Right ventricle myocardium superior (tissue), 1 donor: Measurements from ENCODE around the gene TMEM123. TPM values are rescaled to one million over a fixed set of nuclear protein-coding genes. Genes with fewer than 3 reads are reported as not detected.
"Not testable (repeated sequence)": the region's sequence is repeated elsewhere in the genome, so short reads cannot be mapped to it uniquely, and the experiment has no call there.

Source experiments
- ATAC-seq: fragments of 200-7000 bp; cut with Tn5 transposase; one replicate; pipeline ENCODE4 v1.9.1; 2020; ENCODE audit warnings: mild to moderate bottlenecking; ENCODE audit not compliant: poor library complexity
- DNase-seq: peaks from one replicate; pipeline ENCODE4 v3.0.0-alpha.2; 2020
- intact Hi-C: fragments of 100-400 bp; cut with DNase I; formaldehyde crosslinking; loops from one replicate; pipeline ENCODE4 v1.11.2; 2022
- total RNA-seq: library from RNA; stranded (reverse); fragmentation: NEBNext Ultra II Directional; extraction: Animal tissue kit (Norgen Biotek cat#: 25700); gene quantifications from one replicate; pipeline ENCODE4 v1.2.1, GENCODE V29; 2021
- donor health status: DM: no; HTN: yes; CAD: no; lungs with severe emphysema.

Gene TMEM123
- total RNA-seq, 1 donor from 2014 or later, result 63.0 TPM

GRCh38 chr11:102385085-102386007 is 67.2 kb downstream of the TMEM123 start:
- no peak for DNase-seq
- no peak for ATAC-seq
- intact Hi-C loops, result no loop called here

- DNase-seq (peak; percentile 74), ATAC-seq (peak; percentile 90)
- intact Hi-C loops, result no loop called here
These were observed 68.0 kb downstream of the TMEM123 start for GRCh38 chr11:102384419-102385079.

GRCh38 chr11:102383839-102384238 is 68.7 kb downstream of the TMEM123 start:
- ATAC-seq, result peak; percentile 78
- intact Hi-C loops, result no loop called here
- no peak for DNase-seq

- ATAC-seq (no peak), DNase-seq (no peak)
- intact Hi-C loops, result no loop called here
These were observed 70.2 kb downstream of the TMEM123 start for GRCh38 chr11:102382384-102382783.

GRCh38 chr11:102378818-102379217 is 73.7 kb downstream of the TMEM123 start:
- intact Hi-C loops, result no loop called here
- no peak for ATAC-seq
- DNase-seq, result no peak

GRCh38 chr11:102377891-102378290 is 74.7 kb downstream of the TMEM123 start:
- ATAC-seq (no peak), DNase-seq (no peak)
- intact Hi-C loops, result no loop called here

- ATAC-seq (no peak), DNase-seq (no peak)
- intact Hi-C loops, result no loop called here
These were observed 76.7 kb downstream of the TMEM123 start for GRCh38 chr11:102375720-102376399.

- DNase-seq, ATAC-seq, intact Hi-C loops: not testable (repeated sequence)
These were observed 77.7 kb downstream of the TMEM123 start for GRCh38 chr11:102374633-102375424.

GRCh38 chr11:102368472-102368871 is 84.1 kb downstream of the TMEM123 start:
- DNase-seq, result no peak
- ATAC-seq, result no peak
- intact Hi-C loops, result no loop called here

GRCh38 chr11:102367364-102367763 is 85.2 kb downstream of the TMEM123 start:
- DNase-seq (no peak), ATAC-seq (peak; percentile 43)
- intact Hi-C loops, result no loop called here

- DNase-seq, result no peak
- no peak for ATAC-seq
- intact Hi-C loops, result no loop called here
These were observed 87.6 kb downstream of the TMEM123 start for GRCh38 chr11:102364991-102365390.

GRCh38 chr11:102361086-102362031 is 91.2 kb downstream of the TMEM123 start:
- intact Hi-C loops, result no loop called here
- ATAC-seq (no peak), DNase-seq (no peak)

GRCh38 chr11:102360681-102361080 is 91.9 kb downstream of the TMEM123 start:
- intact Hi-C loops, result no loop called here
- DNase-seq (no peak), ATAC-seq (no peak)

- DNase-seq (no peak), ATAC-seq (no peak)
- intact Hi-C loops, result no loop called here
These were observed 93.2 kb downstream of the TMEM123 start for GRCh38 chr11:102359372-102359771.

GRCh38 chr11:102357116-102357515 is 95.4 kb downstream of the TMEM123 start:
- no peak for ATAC-seq
- no peak for DNase-seq
- intact Hi-C loops, result no loop called here

GRCh38 chr11:102347462-102348370 is 104.8 kb downstream of the TMEM123 start:
- intact Hi-C loops, result loop anchor here (10.0 kb wide), 1 partner anchor 63 kb away; no protein-coding TSS in a partner anchor
- ATAC-seq (peak; percentile 55), DNase-seq (no peak)
